Aorta (tissue), 5 donors: ENCODE measurements around the gene PTH2R. TPM values are rescaled to one million over a fixed set of nuclear protein-coding genes. Genes with fewer than 3 reads are reported as not detected.

ENCODE experiments used
- ATAC-seq: fragments of 200-7000 bp; cut with Tn5 transposase; one replicate; pipeline ENCODE4 v1.9.1; 2022; ENCODE audit warnings: moderate library complexity; ENCODE audit not compliant: low FRiP score
- DNase-seq, 2 donors: peaks; one replicate each; pipeline ENCODE4 v3.0.0-alpha.2; 2020
- H3K27ac ChIP-seq, 2 donors: one replicate each; pipeline ENCODE4 v1.5.1; 2013; ENCODE audit warnings: low read length in 2 of 2, mild to moderate bottlenecking in 2 of 2, moderate library complexity in 2 of 2, control low read depth in 1 of 2, inconsistent platforms in 1 of 2, low read depth in 1 of 2
- H3K27me3 ChIP-seq, 2 donors: one replicate each; pipeline ENCODE4 v1.6.1; 2013; ENCODE audit warnings: control low read depth in 1 of 2, low read length in 1 of 2, mild to moderate bottlenecking in 1 of 2, moderate library complexity in 1 of 2; ENCODE audit not compliant: insufficient read depth in 2 of 2, control insufficient read depth in 1 of 2
- H3K36me3 ChIP-seq, 2 donors: one replicate each; pipeline ENCODE4 v1.6.1; 2013; ENCODE audit warnings: control low read depth in 1 of 2, low read length in 1 of 2, mild to moderate bottlenecking in 1 of 2; ENCODE audit not compliant: insufficient read depth in 2 of 2, control insufficient read depth in 1 of 2
- H3K4me1 ChIP-seq, 2 donors: one replicate each; pipeline ENCODE4 v1.6.1; 2013; ENCODE audit warnings: low read length in 2 of 2, control low read depth in 1 of 2, mild to moderate bottlenecking in 1 of 2, moderate library complexity in 1 of 2; ENCODE audit not compliant: insufficient read depth in 2 of 2, control insufficient read depth in 1 of 2
- H3K4me3 ChIP-seq, 2 donors: one replicate each; pipeline ENCODE4 v1.5.1; 2013; ENCODE audit warnings: low read length in 2 of 2, control low read depth in 1 of 2, mild to moderate bottlenecking in 1 of 2
- H3K9me3 ChIP-seq: one replicate; pipeline ENCODE4 v1.6.1; 2013; ENCODE audit warnings: mild to moderate bottlenecking, low read length; ENCODE audit not compliant: control insufficient read depth
- WGBS, 2 donors: extraction: QIAGEN DNeasy Blood & Tissue Kit; methylation state at CpG; one replicate each; pipeline ENCODE4 v1.1.7; 2013; 5-methylcytosine and 5-hydroxymethylcytosine counted together
- intact Hi-C, 2 donors: fragments of 100-400 bp; cut with DNase I; formaldehyde crosslinking; loops; one replicate each; pipeline versions ENCODE4 v1.14.2 to v1.15.0; 2022
- polyA plus RNA-seq, 2 donors: library from polyadenylated mRNA; stranded (reverse); fragments of 200-250 nt; gene quantifications; one replicate each; pipeline ENCODE4 v1.2.3, GENCODE V29; 2013
- total RNA-seq, 2 donors: library from RNA; stranded (reverse); fragmentation: NEBNext Ultra II Directional; extraction: Animal tissue kit (Norgen Biotek cat#: 25700); gene quantifications; one replicate each; pipeline ENCODE4 v1.2.1, GENCODE V29; 2021
- donor health status: healthy with polysubstance abuse.
- donor health status: Bipolar disorder and iron deficiency.
- donor health status: DM: no; HTN: no; CAD: no.
- donor health status: DM: no; HTN: no; CAD: no.
- donor health status: DM: yes; HTN: yes; CAD: no.

Gene PTH2R
- total and polyA plus RNA-seq, 4 donors = 0.18 TPM; not detected in 3

DNA sequence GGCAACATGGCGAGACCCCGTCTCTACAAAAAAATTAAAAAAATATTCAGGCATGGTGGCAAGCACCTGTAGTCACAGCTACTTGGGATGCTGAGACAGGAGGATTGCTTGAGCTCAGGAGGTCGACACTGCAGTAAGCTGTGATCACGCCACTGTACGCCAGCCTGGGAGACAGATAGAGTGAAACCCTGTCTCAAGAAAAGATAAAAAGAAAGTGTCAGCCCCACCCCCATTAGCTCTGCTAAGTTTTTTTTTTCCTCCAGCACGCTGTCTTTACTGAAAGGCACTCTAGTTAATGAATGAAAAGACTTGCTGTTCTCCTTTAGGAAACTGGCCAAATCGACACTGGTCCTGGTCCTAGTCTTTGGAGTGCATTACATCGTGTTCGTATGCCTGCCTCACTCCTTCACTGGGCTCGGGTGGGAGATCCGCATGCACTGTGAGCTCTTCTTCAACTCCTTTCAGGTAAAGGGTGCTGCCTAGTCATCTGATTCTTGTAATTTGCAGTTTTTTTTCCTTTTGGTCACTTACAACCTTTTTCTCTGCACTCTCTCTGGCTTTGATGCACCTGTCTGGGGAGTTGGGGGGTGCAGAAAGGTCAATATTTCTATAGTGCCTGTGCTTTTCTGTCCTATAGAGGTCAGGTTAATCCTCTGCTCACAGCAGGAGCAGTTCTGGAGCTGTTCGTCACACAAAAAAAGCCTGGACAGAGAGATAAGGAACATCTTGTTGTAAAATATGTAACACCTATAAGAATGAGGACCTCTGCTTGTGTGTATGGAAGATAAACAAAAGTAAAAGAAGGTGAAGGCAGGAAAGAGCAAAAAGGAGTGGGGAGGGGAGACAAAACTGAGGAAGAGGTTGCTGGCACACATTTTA, 82.3 kb downstream of the PTH2R start:
- no peak overlapping the region for H3K4me3 ChIP-seq
- DNase-seq = no peak

DNA sequence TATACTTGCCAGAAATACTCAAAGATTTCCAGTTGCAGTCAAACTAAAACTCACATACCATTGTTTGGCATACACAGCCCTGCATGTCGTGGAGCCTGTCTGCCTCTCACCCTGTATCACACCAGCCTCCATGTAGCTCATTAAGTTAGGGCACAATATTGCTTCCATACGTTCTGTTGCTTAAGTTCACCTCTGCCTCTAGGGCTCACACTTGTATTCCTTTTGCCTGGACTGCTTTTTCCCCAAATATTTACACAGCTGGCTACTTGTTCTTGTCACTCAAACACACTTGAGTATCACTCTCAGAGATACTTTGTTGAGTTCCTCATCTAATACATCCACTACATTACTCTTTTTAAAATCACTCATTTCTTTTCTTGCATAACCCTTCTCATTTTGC, 83.1 kb downstream of the PTH2R start:
- Histone ChIP-seq H3K4me1 (no peaks in the 10 kb centered on the region), H3K27ac (no peak overlapping the region), H3K4me3 (no peak overlapping the region), H3K27me3 (peaks cover 0 to 3% of the 10 kb centered on the region in 2 donors), H3K9me3 (peaks cover 7% of the 10 kb centered on the region), H3K36me3 (no peaks in the 10 kb centered on the region)
- intact Hi-C loops = no loop called here
- ATAC-seq (no peak), DNase-seq (no peak)
- WGBS, 2 donors = 2 to 11% methylated on average over 2 of the region's 2 CpGs

More for the DNA sequence above, 82.3 kb downstream of the PTH2R start:
- Histone ChIP-seq H3K27ac (no peak overlapping the region), H3K4me1 (no peaks in the 10 kb centered on the region), H3K27me3 (peaks cover 0 to 3% of the 10 kb centered on the region in 2 donors), H3K36me3 (no peaks in the 10 kb centered on the region), H3K9me3 (peaks cover 7% of the 10 kb centered on the region)
- WGBS, 2 donors = 58 to 60% methylated on average over 12 of the region's 12 CpGs
- no peak for ATAC-seq
- intact Hi-C loops = no loop called here

- no peak for ATAC-seq
- Histone ChIP-seq H3K4me3 (no peak overlapping the region), H3K27ac (no peak overlapping the region), H3K4me1 (no peaks in the 10 kb centered on the region), H3K36me3 (no peaks in the 10 kb centered on the region), H3K27me3 (peaks cover 0 to 3% of the 10 kb centered on the region in 2 donors), H3K9me3 (peaks cover 7% of the 10 kb centered on the region)
- intact Hi-C loops = no loop called here
- WGBS, 2 donors = 44 to 53% methylated on average over 2 of the region's 2 CpGs
- no peak for DNase-seq
Observed at GRCh38 chr2:208490492-208490891, 83.9 kb downstream of the PTH2R start.

DNA sequence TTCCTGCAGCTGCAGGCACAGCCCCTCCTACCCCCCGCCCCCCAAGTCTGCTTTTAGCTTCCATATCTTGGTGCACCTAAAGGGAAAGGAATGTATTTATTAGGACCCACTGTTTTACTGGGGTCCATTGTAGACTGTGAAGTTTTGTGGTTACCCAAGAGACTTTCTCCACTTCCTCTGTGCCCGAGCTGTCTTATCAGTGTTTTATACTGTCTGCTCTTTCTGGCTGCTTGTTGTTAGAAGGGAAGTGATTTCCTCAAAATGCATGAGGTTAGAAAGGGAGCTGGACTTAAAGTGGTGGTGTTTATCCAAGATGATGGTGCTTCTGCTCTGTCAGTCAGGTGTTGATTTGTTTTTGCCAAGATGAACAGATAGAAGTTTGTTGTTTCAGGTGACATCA, 85.0 kb downstream of the PTH2R start:
- DNase-seq = no peak
- H3K9me3 ChIP-seq = peaks cover 7% of the 10 kb centered on the region
- no peak for ATAC-seq
- intact Hi-C loops = no loop called here
- 19 to 32% methylated on average over 2 of the region's 2 CpGs for WGBS, 2 donors
- H3K27me3 ChIP-seq = peaks cover 0 to 3% of the 10 kb centered on the region in 2 donors
- H3K27ac ChIP-seq = no peak overlapping the region
- no peak overlapping the region for H3K4me3 ChIP-seq
- no peaks in the 10 kb centered on the region for H3K36me3 ChIP-seq
- no peaks in the 10 kb centered on the region for H3K4me1 ChIP-seq

- 26 to 44% methylated on average over 3 of the region's 3 CpGs for WGBS, 2 donors
- ATAC-seq = no peak
- no peak overlapping the region for H3K4me3 ChIP-seq
- H3K27ac ChIP-seq = no peak overlapping the region
- DNase-seq = no peak
- peaks cover 7% of the 10 kb centered on the region for H3K9me3 ChIP-seq
- intact Hi-C loops = no loop called here
- H3K27me3 ChIP-seq = peaks cover 0 to 3% of the 10 kb centered on the region in 2 donors
- no peaks in the 10 kb centered on the region for H3K4me1 ChIP-seq
- no peaks in the 10 kb centered on the region for H3K36me3 ChIP-seq
Observed at GRCh38 chr2:208492069-208492468, 85.5 kb downstream of the PTH2R start.

- H3K27me3 ChIP-seq = peaks cover 0 to 3% of the 10 kb centered on the region in 2 donors
- no peaks in the 10 kb centered on the region for H3K4me1 ChIP-seq
- WGBS, 2 donors = 86 to 88% methylated on average over 12 of the region's 12 CpGs
- H3K4me3 ChIP-seq = no peak overlapping the region
- ATAC-seq = no peak
- H3K9me3 ChIP-seq = peaks cover 3% of the 10 kb centered on the region
- H3K27ac ChIP-seq = no peak overlapping the region
- H3K36me3 ChIP-seq = no peaks in the 10 kb centered on the region
- intact Hi-C loops = no loop called here
- no peak for DNase-seq
Observed at GRCh38 chr2:208493186-208493585, 86.6 kb downstream of the PTH2R start.

DNA sequence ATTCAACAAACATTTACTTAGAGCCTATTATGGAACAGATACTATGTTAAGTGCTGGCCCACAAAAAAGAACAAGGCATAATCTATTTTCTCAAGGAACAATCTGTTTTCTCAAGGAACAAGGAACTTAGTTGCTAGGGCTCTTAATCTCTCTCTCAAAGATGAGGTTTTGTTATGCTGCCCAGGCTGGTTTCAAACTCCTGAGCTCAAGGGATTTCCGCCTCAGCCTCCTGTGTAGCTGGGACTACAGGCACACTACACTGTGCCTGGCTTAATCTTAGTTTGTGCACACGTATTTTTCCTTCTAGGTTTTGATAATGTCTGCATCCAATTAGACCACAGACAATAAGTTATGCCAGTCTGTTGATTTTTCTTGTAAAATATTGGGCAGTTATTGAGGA, 89.5 kb downstream of the PTH2R start:
- Histone ChIP-seq H3K4me3 (no peak overlapping the region), H3K36me3 (no peaks in the 10 kb centered on the region), H3K4me1 (no peaks in the 10 kb centered on the region), H3K27ac (no peak overlapping the region), H3K27me3 (peaks cover 0 to 3% of the 10 kb centered on the region in 2 donors), H3K9me3 (peaks cover 3% of the 10 kb centered on the region)
- DNase-seq (no peak), ATAC-seq (no peak)
- WGBS, 2 donors = 34 to 41% methylated on average over 2 of the region's 2 CpGs
- intact Hi-C loops = no loop called here

- DNase-seq (no peak), ATAC-seq (no peak)
- H3K36me3 ChIP-seq = no peaks in the 10 kb centered on the region
- no peaks in the 10 kb centered on the region for H3K9me3 ChIP-seq
- no peak overlapping the region for H3K4me3 ChIP-seq
- intact Hi-C loops = no loop called here
- WGBS, 2 donors = 14 to 16% methylated on average over 7 of the region's 7 CpGs
- no peaks in the 10 kb centered on the region for H3K27me3 ChIP-seq
- no peak overlapping the region for H3K27ac ChIP-seq
- H3K4me1 ChIP-seq = no peaks in the 10 kb centered on the region
Observed at GRCh38 chr2:208501206-208501605, 94.6 kb downstream of the PTH2R start.

DNA sequence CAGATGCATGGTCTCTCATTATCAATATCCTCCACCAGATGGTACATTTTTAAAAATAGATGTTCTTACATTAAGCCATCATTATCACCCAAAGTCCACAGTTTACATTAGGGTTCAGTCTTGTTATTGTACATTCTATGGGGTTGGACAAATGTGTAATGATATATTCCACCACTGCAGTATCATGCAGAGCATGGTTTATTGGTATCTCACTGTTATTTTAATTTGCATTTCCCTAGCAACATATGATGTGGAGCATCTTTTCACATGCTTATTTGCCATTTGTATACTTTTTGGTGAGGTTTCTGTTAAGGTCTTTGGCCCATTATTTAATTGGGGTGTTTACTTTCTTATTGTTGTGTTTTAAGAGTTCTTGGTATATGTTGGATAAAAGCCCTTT, 95.7 kb downstream of the PTH2R start:
- no peaks in the 10 kb centered on the region for H3K4me1 ChIP-seq
- H3K4me3 ChIP-seq = no peak overlapping the region
- H3K36me3 ChIP-seq = no peaks in the 10 kb centered on the region
- intact Hi-C loops = no loop called here
- H3K27me3 ChIP-seq = no peaks in the 10 kb centered on the region
- ATAC-seq (no peak), DNase-seq (no peak)
- H3K27ac ChIP-seq = no peak overlapping the region
- H3K9me3 ChIP-seq = no peaks in the 10 kb centered on the region
